Lower leg skin (tissue), 4 donors: ENCODE data around the gene TTC8. TPM values are rescaled to one million over a fixed set of nuclear protein-coding genes. Genes with fewer than 3 reads are reported as not detected.
"Not testable (repeated sequence)": the region's sequence is repeated elsewhere in the genome, so short reads cannot be mapped to it uniquely, and the experiment has no call there.

ENCODE experiments used
- DNase-seq, 2 donors: peaks; one replicate each; pipeline ENCODE4 v3.0.0-alpha.2; 2019; ENCODE audit warnings: low spot score in 2 of 2
- H3K4me3 ChIP-seq: fragments of 200-600 bp; sonication (generic); 2 replicates; pipeline ENCODE4 v1.5.1; 2017; ENCODE audit warnings: mild to moderate bottlenecking, low read depth; ENCODE audit not compliant: poor library complexity, severe bottlenecking
- POLR2A ChIP-seq, 2 donors: fragments of 450-650 bp; IDR thresholded peaks; one replicate each; pipeline ENCODE4 v1.6.1; 2016 to 2017; ENCODE audit warnings: antibody characterized with exemption in 2 of 2, mild to moderate bottlenecking in 1 of 2, moderate library complexity in 1 of 2
- WGBS, 2 donors: methylation state at CpG; one replicate each; pipeline ENCODE4 v1.1.5; 2018; 5-methylcytosine and 5-hydroxymethylcytosine counted together
- intact Hi-C: fragments of 100-400 bp; cut with DNase I; formaldehyde crosslinking; loops from one replicate; pipeline ENCODE4 v1.15.0; 2023; ENCODE audit warnings: low total_unique reads
- total RNA-seq, 4 donors: library from RNA; depleted of rRNA; stranded (reverse); fragments of >200 nt; gene quantifications; one replicate each; pipeline ENCODE4 v1.1.0, GENCODE V29; 2016
- TF ChIP-seq, protein P1 (sequence below), 3 donors: fragments of 450-650 bp; IDR thresholded peaks; one replicate each; pipeline ENCODE4 v1.5.1; 2016; ENCODE audit warnings: antibody characterized with exemption in 3 of 3, mild to moderate bottlenecking in 3 of 3, moderate library complexity in 2 of 3

The TTC8 gene
- total RNA-seq, 4 donors from 2014 or later: 11.6 to 18.6 (median 17.9) TPM

DNA sequence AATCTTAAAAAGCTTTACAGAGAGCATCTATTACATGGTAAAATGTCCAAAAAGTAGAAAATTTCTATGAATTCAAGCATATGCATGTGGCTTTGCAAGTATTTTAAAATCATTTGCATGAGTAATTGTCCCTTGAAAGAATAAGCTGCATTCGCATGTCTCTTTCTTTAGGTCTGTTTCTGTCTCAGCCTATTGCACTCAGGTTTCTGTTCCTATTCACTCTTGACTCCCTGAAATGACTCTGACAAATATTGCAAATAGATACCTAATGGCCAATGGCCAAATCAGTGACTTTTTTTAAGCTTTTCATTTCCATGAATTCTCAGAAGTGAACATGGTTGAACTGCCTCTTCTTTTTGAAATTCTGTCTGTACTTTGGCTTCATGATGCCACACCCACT lies 6.4 kb upstream of the TTC8 start:
- no peak for TF ChIP-seq POLR2A (IDR thresholded peaks at IDR 0.05)
- TF ChIP-seq, protein P1, sequence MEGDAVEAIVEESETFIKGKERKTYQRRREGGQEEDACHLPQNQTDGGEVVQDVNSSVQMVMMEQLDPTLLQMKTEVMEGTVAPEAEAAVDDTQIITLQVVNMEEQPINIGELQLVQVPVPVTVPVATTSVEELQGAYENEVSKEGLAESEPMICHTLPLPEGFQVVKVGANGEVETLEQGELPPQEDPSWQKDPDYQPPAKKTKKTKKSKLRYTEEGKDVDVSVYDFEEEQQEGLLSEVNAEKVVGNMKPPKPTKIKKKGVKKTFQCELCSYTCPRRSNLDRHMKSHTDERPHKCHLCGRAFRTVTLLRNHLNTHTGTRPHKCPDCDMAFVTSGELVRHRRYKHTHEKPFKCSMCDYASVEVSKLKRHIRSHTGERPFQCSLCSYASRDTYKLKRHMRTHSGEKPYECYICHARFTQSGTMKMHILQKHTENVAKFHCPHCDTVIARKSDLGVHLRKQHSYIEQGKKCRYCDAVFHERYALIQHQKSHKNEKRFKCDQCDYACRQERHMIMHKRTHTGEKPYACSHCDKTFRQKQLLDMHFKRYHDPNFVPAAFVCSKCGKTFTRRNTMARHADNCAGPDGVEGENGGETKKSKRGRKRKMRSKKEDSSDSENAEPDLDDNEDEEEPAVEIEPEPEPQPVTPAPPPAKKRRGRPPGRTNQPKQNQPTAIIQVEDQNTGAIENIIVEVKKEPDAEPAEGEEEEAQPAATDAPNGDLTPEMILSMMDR (IDR thresholded peaks at IDR 0.05): no peak
- intact Hi-C loops: no loop called here
- no peak for DNase-seq
- whole genome bisulfite sequencing, 2 donors: 85 to 88% methylated on average over 1 of the region's 1 CpG
- no peak overlapping the region for H3K4me3 ChIP-seq

DNA sequence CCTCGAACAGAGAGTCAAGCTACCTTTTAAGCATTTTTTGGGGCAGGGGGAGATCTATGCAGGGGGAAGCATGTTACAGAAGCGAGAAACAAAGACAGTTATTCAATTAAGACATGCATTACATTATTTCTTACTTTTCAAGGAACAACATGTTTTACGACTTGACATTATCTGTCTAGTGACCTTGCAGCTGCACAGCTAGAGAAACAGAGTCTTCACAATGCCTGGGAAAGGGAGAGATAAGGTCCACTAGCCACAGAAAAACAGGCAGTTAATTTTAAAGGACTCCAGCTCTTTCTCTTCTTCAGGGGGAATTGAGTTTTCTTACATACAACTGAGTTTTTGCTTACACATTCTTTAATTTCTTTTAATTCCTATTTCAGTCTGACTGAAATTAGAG lies 4.8 kb upstream of the TTC8 start:
- DNase-seq, intact Hi-C loops, H3K4me3 ChIP-seq: not testable (repeated sequence)
- WGBS, 2 donors: 58 to 64% methylated on average over 3 of the region's 3 CpGs

DNA sequence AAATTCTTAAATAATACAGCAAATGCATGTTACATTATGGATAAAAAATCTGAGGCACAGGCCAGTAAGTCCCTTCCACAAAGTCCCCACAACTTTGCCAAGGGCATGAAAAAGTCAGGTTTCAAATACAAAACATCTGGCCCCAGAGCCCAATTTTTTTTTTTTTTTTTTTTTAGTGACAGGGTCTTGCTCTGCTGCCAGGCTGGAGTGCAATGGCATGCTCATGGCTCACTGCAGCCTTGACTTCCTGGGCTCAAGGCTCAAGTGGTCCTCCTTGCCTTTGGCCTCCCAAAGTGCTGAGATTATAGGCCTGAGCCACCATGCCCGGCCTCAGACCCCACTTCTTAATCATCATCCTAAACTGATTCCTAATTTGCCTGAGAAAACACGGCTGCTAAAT lies 3.1 kb upstream of the TTC8 start:
- DNase-seq: no peak
- WGBS, 2 donors: 75 to 87% methylated on average over 2 of the region's 2 CpGs
- H3K4me3 ChIP-seq: no peak overlapping the region
- TF ChIP-seq, protein P1 (IDR thresholded peaks at IDR 0.05): no peak
- TF ChIP-seq POLR2A (IDR thresholded peaks at IDR 0.05): no peak
- intact Hi-C loops: no loop called here

DNA sequence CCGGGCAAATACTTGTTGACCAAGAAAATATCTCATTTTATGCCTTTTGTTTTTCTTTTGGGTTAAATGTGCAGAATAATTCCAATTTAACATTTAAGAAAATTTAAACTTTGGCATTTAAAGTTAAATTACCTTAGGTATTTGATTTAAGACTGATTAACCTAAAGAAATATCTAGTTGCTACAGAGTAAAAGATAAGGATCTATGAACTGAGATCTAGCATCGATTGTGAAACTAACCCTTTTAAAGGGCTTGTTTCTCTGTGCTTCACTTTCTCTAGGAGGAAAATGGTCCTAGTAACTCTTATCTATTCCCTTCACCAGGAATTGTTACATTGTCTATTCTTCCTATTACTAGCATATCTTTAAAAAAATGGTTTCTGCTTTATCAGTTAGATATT lies 2.6 kb upstream of the TTC8 start:
- WGBS, 2 donors: 58 to 67% methylated on average over 2 of the region's 2 CpGs
- no peak for DNase-seq
- H3K4me3 ChIP-seq: no peak overlapping the region
- TF ChIP-seq, protein P1 (IDR thresholded peaks at IDR 0.05): no peak
- no peak for TF ChIP-seq POLR2A (IDR thresholded peaks at IDR 0.05)
- intact Hi-C loops: no loop called here

DNA sequence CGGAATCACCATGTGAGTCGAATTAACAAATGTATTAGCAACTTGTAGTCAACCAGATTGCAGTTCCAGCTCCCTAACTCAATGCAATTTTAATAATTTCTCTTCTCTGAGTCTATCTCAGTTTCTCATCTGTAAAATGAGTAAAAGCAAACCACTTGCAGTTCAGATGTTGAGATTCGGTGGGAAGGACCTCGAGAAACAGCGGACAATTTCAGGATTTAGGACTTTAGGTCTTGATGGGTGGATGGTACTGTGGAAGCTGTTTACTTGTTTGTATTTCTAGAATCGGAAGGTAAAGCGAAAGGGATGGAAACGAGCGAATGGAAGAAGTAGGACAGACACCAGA lies 510 bp upstream of the TTC8 start:
- no peak for DNase-seq
- WGBS, 2 donors: 6% methylated on average over 9 of the region's 9 CpGs
- no peak overlapping the region for H3K4me3 ChIP-seq
- intact Hi-C loops: no loop called here
- no peak for TF ChIP-seq POLR2A (IDR thresholded peaks at IDR 0.05)
- TF ChIP-seq, protein P1 (IDR thresholded peaks at IDR 0.05): no peak

DNA sequence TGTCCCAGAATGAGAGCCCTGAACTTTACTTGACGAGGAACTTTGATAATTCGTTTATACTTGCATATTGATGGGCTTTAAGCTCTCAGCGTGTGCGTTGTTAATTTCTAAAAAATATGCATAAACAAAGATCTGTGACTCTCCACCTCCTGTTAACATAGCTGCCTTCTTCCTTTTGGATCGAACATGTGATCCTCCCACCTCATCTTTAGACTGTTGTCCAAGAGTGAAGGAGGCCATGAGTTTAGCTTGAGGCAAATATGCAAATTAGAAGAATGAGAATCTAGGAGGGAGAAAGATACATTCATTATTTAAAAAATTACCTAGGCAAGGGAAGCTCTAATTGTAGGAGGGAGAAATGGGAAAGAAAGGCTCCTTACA lies 617 bp downstream of the TTC8 start:
- 3 to 5% methylated on average over 5 of the region's 5 CpGs for WGBS, 2 donors
- H3K4me3 ChIP-seq: peak overlapping the region; percentile 43
- no peak for DNase-seq
- intact Hi-C loops: no loop called here
- no peak for TF ChIP-seq POLR2A (IDR thresholded peaks at IDR 0.05)
- TF ChIP-seq, protein P1 (IDR thresholded peaks at IDR 0.05): no peak
